Measurements from ENCODE around the gene ERCC5.

DNA sequence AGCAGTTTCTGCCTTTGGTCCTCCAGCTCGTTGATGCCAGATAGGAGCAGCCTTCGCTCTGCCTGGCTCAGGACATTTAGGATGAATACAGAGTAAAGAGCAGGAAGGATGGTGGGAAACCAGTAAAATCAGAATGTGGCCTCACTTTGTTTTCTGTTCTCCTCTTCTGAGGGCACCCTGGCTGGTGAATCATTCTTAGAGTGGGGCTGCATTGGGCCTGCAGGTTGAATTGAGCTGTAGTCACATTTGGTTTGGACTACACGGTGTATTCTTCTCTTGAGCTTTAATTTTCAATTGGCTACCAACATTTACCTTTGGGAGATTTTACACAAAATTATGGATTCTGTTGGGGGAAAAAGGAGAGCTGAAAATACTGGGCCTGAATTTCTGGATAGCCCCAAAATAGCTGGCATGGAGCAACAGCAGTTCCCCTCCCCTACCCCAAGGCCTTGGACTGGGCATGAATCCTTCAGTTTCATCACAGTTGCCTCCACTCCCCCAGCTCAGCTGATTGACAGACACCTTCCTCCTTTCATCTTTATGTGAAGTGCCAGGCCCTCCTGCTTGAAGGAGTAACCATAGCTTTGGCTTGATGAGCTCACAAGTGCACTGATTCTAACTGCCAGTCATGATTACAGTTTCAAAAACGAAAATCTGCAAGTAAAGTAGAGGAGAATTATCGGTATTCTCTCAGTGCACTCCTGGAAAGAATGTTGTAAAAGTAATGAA, 24.3 kb downstream of the ERCC5 start:
- TF ChIP-seq, protein P1, sequence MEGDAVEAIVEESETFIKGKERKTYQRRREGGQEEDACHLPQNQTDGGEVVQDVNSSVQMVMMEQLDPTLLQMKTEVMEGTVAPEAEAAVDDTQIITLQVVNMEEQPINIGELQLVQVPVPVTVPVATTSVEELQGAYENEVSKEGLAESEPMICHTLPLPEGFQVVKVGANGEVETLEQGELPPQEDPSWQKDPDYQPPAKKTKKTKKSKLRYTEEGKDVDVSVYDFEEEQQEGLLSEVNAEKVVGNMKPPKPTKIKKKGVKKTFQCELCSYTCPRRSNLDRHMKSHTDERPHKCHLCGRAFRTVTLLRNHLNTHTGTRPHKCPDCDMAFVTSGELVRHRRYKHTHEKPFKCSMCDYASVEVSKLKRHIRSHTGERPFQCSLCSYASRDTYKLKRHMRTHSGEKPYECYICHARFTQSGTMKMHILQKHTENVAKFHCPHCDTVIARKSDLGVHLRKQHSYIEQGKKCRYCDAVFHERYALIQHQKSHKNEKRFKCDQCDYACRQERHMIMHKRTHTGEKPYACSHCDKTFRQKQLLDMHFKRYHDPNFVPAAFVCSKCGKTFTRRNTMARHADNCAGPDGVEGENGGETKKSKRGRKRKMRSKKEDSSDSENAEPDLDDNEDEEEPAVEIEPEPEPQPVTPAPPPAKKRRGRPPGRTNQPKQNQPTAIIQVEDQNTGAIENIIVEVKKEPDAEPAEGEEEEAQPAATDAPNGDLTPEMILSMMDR (IDR thresholded peaks at IDR 0.05), result no peak
- no peak for TF ChIP-seq POLR2A (IDR thresholded peaks at IDR 0.05)
